HG02973 (cell line): ENCODE measurements around the gene STAT4.
"Not testable (repeated sequence)": the region's sequence is repeated elsewhere in the genome, so short reads cannot be mapped to it uniquely, and the experiment has no call there.

ENCODE experiments used
- ATAC-seq: cut with Tn5 transposase; IDR thresholded peaks from one replicate; pipeline ENCODE4 v1.9.1; 2021; ENCODE audit warnings: moderate library complexity; ENCODE audit not compliant: unreplicated experiment

The STAT4 gene

GRCh38 chr2:190997526-190998113 lies 153.2 kb downstream of the STAT4 start:
- ATAC-seq, result no peak

- ATAC-seq, result no peak
Measured at GRCh38 chr2:190996947-190997346, 153.8 kb downstream of the STAT4 start.

GRCh38 chr2:190996338-190996946 lies 154.4 kb downstream of the STAT4 start:
- peak; percentile 50 for ATAC-seq

GRCh38 chr2:190995315-190995714 lies 155.5 kb downstream of the STAT4 start:
- not testable (repeated sequence) for ATAC-seq

GRCh38 chr2:190994148-190994547 lies 156.6 kb downstream of the STAT4 start:
- no peak for ATAC-seq

GRCh38 chr2:190993292-190993643 lies 157.5 kb downstream of the STAT4 start:
- ATAC-seq, result no peak

GRCh38 chr2:190990132-190990531 lies 160.7 kb downstream of the STAT4 start:
- ATAC-seq, result no peak

GRCh38 chr2:190988910-190989309 lies 161.9 kb downstream of the STAT4 start:
- ATAC-seq, result no peak

- ATAC-seq, result no peak
Measured at GRCh38 chr2:190987938-190988337, 162.9 kb downstream of the STAT4 start.

GRCh38 chr2:190987116-190987515 lies 163.7 kb downstream of the STAT4 start:
- ATAC-seq, result no peak

- no peak for ATAC-seq
Measured at GRCh38 chr2:190986221-190986953, 164.4 kb downstream of the STAT4 start.

- ATAC-seq, result no peak
Measured at GRCh38 chr2:190984595-190984994, 166.2 kb downstream of the STAT4 start.

GRCh38 chr2:190982262-190983034 lies 168.3 kb downstream of the STAT4 start:
- ATAC-seq, result no peak

GRCh38 chr2:190981733-190982132 lies 169.1 kb downstream of the STAT4 start:
- no peak for ATAC-seq

- no peak for ATAC-seq
Measured at GRCh38 chr2:190981333-190981732, 169.5 kb downstream of the STAT4 start.

GRCh38 chr2:190980630-190981209 lies 170.1 kb downstream of the STAT4 start:
- no peak for ATAC-seq

- ATAC-seq, result no peak
Measured at GRCh38 chr2:190979906-190980629, 170.7 kb downstream of the STAT4 start.
